NCI-H2107 treated with DMSO at 0.1 percent for 48 hours (cell line): ENCODE measurements around the gene CASP10.
A peak's percentile ranks its signal among the peaks of the same experiment; 100 is the strongest.

Experiments
- DNase-seq: peaks from one replicate; lab custom pipeline; 2025; ENCODE audit not compliant: unreplicated experiment; lab: John Stamatoyannopoulos, UW

The CASP10 gene

DNA sequence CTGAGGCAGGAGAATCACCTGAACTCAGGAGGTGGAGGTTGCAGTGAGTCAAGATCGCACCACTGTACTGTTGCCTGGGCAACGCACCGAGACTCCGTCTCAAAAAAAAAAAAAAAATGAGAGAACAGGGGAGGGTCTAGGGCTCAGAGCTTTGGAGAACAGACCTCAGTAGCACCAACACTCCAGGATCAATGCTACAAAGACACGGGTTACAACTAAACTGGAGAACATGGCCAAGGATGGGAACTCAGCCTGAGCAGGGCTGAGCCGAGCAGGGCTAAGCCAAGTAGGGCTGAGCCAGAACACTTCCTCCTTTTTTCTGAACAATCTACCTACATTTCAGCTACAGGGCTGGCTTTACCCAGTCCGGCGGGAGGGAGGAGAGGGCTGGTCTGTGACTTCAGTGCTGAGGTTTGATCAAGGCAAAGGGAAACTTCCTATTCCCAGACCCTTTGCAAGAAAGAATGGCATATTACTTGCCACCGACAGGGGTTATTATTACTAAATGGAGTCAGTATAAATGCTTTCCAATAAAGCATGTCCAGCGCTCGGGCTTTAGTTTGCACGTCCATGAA, 74.5 kb downstream of the CASP10 start:
- DNase-seq = no peak

GRCh38 chr2:201257956-201258665, 75.2 kb downstream of the CASP10 start:
- DNase-seq = peak; percentile 57

- no peak for DNase-seq
Measured at GRCh38 chr2:201258666-201259615, 76.0 kb downstream of the CASP10 start.

DNA sequence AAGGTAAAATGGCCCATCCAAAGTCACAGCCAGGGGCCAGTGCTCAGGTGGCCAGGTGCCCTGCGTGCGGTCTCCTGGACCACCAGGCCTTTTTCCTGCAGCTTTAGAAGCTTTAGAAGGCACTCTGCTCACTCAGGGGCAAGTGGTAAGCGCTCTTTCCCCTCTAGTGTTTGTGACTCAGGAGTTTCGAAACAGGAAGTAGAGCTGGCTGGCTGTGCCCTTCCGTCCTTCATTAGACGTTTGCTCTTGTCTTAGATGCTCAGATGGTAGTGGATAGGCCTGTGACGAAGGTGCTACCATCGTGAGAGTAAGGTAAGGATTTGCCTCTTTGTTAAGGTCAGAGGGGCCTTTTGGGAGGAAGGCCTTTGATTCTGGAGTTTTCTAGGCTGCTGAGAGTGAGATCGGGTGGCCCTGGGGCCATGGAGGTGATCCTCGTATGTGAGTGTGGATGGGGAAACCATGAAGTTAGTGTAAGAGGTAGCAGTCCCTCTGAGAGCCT, 77.4 kb downstream of the CASP10 start, which contains the start of gene CASP8:
CASP8 (plus strand) TSS at position 235 of the 499 bp plus-strand sequence. CDS start 5,951 bp downstream, outside the sequence.
- no peak for DNase-seq

GRCh38 chr2:201261471-201261870, 78.5 kb downstream of the CASP10 start:
- DNase-seq = no peak

DNA sequence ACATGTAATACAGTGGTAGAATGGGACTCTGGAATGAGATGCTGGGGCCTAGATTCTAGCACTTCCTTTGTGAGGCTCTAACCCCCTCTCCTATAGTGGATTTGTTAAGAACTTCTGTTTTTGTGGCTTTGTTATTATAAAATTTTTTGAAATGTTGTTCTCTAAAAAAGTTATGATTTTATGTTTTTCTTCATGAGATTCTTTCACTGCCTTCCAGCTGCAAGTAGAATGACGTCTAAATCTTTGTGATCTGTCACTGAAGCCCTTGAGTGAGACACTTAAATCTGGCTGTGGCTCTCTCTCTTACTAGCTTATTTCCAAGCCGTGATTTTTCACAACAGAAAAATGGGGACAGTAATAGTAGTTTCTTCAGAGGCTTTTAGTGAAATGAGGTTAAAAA, 79.0 kb downstream of the CASP10 start:
- DNase-seq = no peak

DNA sequence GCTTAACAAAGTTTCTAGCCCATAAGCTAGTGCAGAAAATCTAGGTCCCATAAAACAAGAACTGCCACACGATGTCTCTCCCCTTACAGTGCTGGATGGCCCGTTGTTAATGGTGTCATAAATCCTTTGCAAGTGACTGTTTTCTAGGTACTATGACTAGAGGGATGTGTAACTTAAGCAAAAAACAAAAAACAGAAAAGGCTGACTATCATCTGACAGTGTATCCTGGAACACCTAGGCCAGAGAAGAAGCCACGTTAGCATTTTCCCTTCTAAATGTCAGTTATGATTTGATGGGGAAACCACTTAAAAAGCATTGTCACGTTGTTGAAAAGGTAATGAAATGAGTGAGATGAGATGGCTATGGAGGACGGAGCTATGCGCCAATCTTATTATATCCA, 79.8 kb downstream of the CASP10 start:
- DNase-seq = no peak

GRCh38 chr2:201263779-201264178, 80.8 kb downstream of the CASP10 start:
- no peak for DNase-seq

- no peak for DNase-seq
Measured at GRCh38 chr2:201264472-201265173, 81.7 kb downstream of the CASP10 start.

DNA sequence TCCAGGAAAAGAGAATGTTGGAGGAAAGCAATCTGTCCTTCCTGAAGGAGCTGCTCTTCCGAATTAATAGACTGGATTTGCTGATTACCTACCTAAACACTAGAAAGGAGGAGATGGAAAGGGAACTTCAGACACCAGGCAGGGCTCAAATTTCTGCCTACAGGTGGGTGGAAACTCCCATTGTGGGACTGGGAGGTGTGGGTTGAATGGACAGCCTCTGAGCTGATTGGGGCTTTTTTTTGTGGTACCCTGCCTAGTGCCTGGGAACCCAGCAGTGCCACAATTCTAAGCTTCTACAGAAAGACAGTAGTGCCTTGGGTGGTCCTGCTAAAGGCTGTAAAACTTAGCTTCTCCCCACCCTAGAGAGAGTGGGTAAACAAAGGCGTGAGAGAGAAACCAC, 83.7 kb downstream of the CASP10 start:
- DNase-seq = no peak

- no peak for DNase-seq
Measured at GRCh38 chr2:201267278-201268030, 84.5 kb downstream of the CASP10 start.

DNA sequence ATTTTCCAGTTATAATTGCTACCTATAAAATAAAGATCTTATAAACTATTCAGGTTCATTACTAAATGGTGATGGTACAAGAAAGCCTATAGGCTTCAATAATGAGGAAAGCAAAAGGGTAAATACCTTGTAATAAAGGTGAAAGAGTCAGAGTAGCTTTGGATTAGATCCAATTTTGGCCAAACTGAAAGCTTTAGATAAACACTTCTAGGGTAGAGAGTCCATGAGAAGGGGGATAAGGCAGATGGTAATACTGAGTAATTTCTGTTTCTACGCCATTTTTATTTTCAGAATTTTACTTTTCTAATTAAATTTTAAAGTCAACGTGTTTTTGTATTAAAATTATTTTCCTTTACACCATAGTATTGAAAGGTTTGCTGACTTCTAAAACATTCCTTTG, 86.8 kb downstream of the CASP10 start:
- DNase-seq = no peak

- no peak for DNase-seq
Measured at GRCh38 chr2:201270293-201271001, 87.5 kb downstream of the CASP10 start.

- DNase-seq = no peak
Measured at GRCh38 chr2:201271917-201272316, 89.0 kb downstream of the CASP10 start.

DNA sequence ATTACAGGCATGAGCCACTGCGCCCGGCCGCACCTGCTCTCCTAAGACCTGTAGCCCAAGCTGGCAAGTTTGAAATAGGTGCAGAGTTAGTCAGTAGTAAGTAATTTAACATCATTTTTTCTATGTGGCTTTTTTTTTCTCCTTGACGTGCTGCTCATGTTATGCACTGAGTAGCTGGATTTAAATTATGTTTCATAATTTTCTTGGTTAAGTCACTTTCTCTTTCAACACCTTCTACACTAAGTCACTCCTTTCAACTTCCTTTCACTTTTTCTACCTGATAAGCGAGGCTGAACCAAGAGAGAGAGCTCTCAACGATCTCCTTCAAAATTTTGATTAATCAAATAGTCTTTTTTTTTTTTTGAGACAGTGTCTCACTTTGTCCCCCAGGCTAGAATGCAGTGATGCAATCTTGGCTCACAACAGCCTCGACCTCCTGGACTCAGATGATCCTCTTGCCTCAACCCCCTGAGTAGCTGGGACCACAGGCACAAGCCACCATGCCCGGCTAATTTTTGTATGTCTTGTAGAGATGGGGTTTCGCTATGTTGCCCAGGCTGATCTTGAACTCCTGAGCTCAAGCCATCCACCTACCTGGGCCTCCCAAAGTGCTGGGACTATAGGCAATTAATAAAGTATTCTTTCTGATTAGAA, 90.5 kb downstream of the CASP10 start:
- DNase-seq = no peak

GRCh38 chr2:201275069-201275468, 92.1 kb downstream of the CASP10 start:
- DNase-seq = no peak

DNA sequence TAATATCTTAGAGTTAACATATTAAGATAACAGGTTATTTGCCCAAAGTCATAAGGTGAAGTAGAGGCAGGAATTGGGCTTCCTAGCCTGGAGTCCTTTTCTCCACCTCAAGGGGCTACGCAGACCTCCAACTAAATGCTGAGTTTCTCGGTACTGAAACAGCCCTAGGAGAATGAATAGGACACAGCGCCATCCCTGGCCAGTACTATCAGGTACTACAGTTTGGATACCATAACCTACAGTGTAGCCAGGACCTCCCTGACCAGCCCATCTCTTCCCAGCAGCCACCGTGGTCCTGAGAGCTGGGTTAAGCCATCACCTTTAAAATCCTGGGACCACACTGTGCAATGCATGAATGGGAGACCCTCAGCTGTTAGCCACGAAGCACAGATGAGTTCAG, 93.0 kb downstream of the CASP10 start:
- no peak for DNase-seq

GRCh38 chr2:201276511-201276910, 93.6 kb downstream of the CASP10 start:
- no peak for DNase-seq
